ENCODE data around the gene RPP38.

RPP38 gene

GRCh38 chr10:15097011-15097812 lies at the start of gene RPP38:
TSS of gene RPP38 (plus strand) at chr10:15097355. CDS start at chr10:15103315, 5,960 bp downstream.
- DNase-seq, result peak; percentile 71

- DNase-seq, result no peak
Observed at GRCh38 chr10:15049533-15049932, 47.6 kb upstream of the RPP38 start.

GRCh38 chr10:15052121-15052520 lies 45.0 kb upstream of the RPP38 start:
- no peak for DNase-seq

- no peak for DNase-seq
Observed at GRCh38 chr10:15053061-15053460, 44.1 kb upstream of the RPP38 start.

- no peak for DNase-seq
Observed at GRCh38 chr10:15058689-15059088, 38.5 kb upstream of the RPP38 start.

GRCh38 chr10:15059914-15060313 lies 37.2 kb upstream of the RPP38 start:
- DNase-seq, result no peak

GRCh38 chr10:15060638-15061037 lies 36.5 kb upstream of the RPP38 start:
- no peak for DNase-seq

GRCh38 chr10:15067154-15067553 lies 30.0 kb upstream of the RPP38 start:
- DNase-seq, result no peak

- DNase-seq, result no peak
Observed at GRCh38 chr10:15068802-15069201, 28.4 kb upstream of the RPP38 start.

GRCh38 chr10:15069230-15069629 lies 27.9 kb upstream of the RPP38 start:
- no peak for DNase-seq

GRCh38 chr10:15072358-15072757 lies 24.8 kb upstream of the RPP38 start:
- DNase-seq, result no peak

GRCh38 chr10:15075421-15075820 lies 21.7 kb upstream of the RPP38 start:
- no peak for DNase-seq

- no peak for DNase-seq
Observed at GRCh38 chr10:15083674-15084501, 13.3 kb upstream of the RPP38 start.

GRCh38 chr10:15084502-15084922 lies 12.6 kb upstream of the RPP38 start:
- DNase-seq, result no peak

GRCh38 chr10:15088428-15089261 lies 8.5 kb upstream of the RPP38 start, which contains the start of gene ACBD7:
TSS of gene ACBD7 (minus strand) at chr10:15088776. CDS start at chr10:15088728, 48 bp downstream.
- DNase-seq, result no peak

GRCh38 chr10:15091418-15091817 lies 5.7 kb upstream of the RPP38 start:
- no peak for DNase-seq

GRCh38 chr10:15092855-15093408 lies 4.2 kb upstream of the RPP38 start:
- DNase-seq, result no peak

GRCh38 chr10:15096661-15097010 lies 519 bp upstream of the RPP38 start:
- no peak for DNase-seq

GRCh38 chr10:15099886-15100285 lies 2.7 kb downstream of the RPP38 start:
- no peak for DNase-seq

GRCh38 chr10:15103513-15103912 lies 6.4 kb downstream of the RPP38 start:
- DNase-seq, result no peak

- DNase-seq, result no peak
Observed at GRCh38 chr10:15106352-15107013, 9.3 kb downstream of the RPP38 start.

- DNase-seq, result no peak
Observed at GRCh38 chr10:15112657-15113056, 15.5 kb downstream of the RPP38 start.
